Upper lobe of left lung (tissue), 6 donors: ENCODE measurements around the gene ADD3. TPM values are rescaled to one million over a fixed set of nuclear protein-coding genes. Genes with fewer than 3 reads are reported as not detected.

Experiments
- ATAC-seq, 2 donors: fragments of 200-7000 bp; cut with Tn5 transposase; one replicate each; pipeline ENCODE4 v1.9.1; 2022; ENCODE audit warnings: mild to moderate bottlenecking in 2 of 2, moderate library complexity in 2 of 2; ENCODE audit not compliant: low FRiP score in 2 of 2
- DNase-seq, 2 donors: peaks; one replicate each; pipeline ENCODE4 v3.0.0-alpha.2; 2019 to 2020
- H3K27ac ChIP-seq, 4 donors: fragments of 200-600 bp; sonication (generic); one replicate each; pipeline ENCODE4 v1.5.1; 2016 to 2019
- H3K27me3 ChIP-seq, 4 donors: fragments of 200-600 bp; sonication (generic); one replicate each; pipeline ENCODE4 v1.5.1; 2017 to 2019
- H3K36me3 ChIP-seq, 4 donors: fragments of 200-600 bp; sonication (generic); one replicate each; pipeline ENCODE4 v1.5.1; 2016 to 2019
- H3K4me1 ChIP-seq, 4 donors: fragments of 200-600 bp; sonication (generic); one replicate each; pipeline ENCODE4 v1.5.1; 2018 to 2019
- H3K4me3 ChIP-seq, 4 donors: fragments of 200-600 bp; sonication (generic); one replicate each; pipeline ENCODE4 v1.5.1; 2017 to 2019; ENCODE audit warnings: mild to moderate bottlenecking in 2 of 4, moderate library complexity in 1 of 4
- H3K9me3 ChIP-seq, 4 donors: fragments of 200-600 bp; sonication (generic); one replicate each; pipeline ENCODE4 v1.5.1; 2018 to 2019
- EP300 ChIP-seq, 4 donors: sonication (generic); formaldehyde crosslinking; IDR thresholded peaks; one replicate each; pipeline ENCODE4 v1.5.1; 2017; ENCODE audit warnings: antibody characterized with exemption in 4 of 4, control low read depth in 2 of 4
- POLR2A ChIP-seq, 4 donors: fragments of 450-650 bp; IDR thresholded peaks; one replicate each; pipeline ENCODE4 v1.5.1; 2016 to 2017; ENCODE audit warnings: antibody characterized with exemption in 4 of 4, mild to moderate bottlenecking in 2 of 4
- POLR2AphosphoS5 ChIP-seq, 2 donors: sonication (generic); formaldehyde crosslinking; IDR thresholded peaks; one replicate each; pipeline ENCODE4 v1.5.1; 2017; ENCODE audit warnings: antibody characterized with exemption in 2 of 2
- WGBS, 2 donors: methylation state at CpG; one replicate each; pipeline ENCODE4 v1.1.5; 2017 to 2018; 5-methylcytosine and 5-hydroxymethylcytosine counted together
- total RNA-seq, 6 donors: library from RNA; depleted of rRNA in 4 of 6; stranded (reverse); fragments of >200 nt in 4 of 6; gene quantifications; one replicate each; pipeline versions ENCODE4 v1.1.0 to v1.2.1, GENCODE V29; 2016 to 2021
- TF ChIP-seq, protein P1 (sequence below), 6 experiments: fragments of 450-650 bp in 4 of 6; fragments of 200-600 bp in 2 of 6; sonication (generic) in 2 of 6; IDR thresholded peaks; one replicate each; pipeline ENCODE4 v1.5.1; 2016 to 2019; ENCODE audit warnings: antibody characterized with exemption in 6 of 6
- donor health status: DM: no; HTN: no; CAD: no; lungs with moderate emphysema.
- donor health status: DM: no; HTN: yes; CAD: no; lungs with severe emphysema.

The ADD3 gene
- total RNA-seq, 6 donors from 2014 or later: 34.1 to 229 (median 61.0) TPM

DNA sequence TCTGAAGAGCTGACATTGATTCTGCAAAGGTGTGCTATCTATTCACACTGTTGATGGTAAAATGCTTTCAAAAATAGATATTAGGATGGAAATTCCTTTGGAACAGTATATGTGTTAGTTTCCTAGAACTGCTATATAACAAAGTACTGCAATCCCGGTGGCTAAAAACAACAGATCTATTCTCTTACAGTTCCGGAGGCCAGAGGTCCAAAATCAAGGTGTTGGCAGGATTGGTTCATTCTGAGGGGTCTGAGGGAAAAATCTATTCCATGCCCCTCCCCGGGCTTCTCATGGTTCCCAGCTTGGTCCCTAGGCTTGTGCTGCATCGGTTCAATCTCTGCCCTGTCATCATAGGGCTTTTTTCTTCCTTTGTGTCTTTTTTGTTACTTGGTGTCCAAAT, 79.9 kb downstream of the ADD3 start:
- H3K27ac ChIP-seq: no peak overlapping the region
- H3K36me3 ChIP-seq: no peaks in the 10 kb centered on the region
- ATAC-seq (no peak), DNase-seq (no peak)
- no peak overlapping the region for H3K4me3 ChIP-seq
- no peaks in the 10 kb centered on the region for H3K27me3 ChIP-seq
- TF ChIP-seq, protein P1, sequence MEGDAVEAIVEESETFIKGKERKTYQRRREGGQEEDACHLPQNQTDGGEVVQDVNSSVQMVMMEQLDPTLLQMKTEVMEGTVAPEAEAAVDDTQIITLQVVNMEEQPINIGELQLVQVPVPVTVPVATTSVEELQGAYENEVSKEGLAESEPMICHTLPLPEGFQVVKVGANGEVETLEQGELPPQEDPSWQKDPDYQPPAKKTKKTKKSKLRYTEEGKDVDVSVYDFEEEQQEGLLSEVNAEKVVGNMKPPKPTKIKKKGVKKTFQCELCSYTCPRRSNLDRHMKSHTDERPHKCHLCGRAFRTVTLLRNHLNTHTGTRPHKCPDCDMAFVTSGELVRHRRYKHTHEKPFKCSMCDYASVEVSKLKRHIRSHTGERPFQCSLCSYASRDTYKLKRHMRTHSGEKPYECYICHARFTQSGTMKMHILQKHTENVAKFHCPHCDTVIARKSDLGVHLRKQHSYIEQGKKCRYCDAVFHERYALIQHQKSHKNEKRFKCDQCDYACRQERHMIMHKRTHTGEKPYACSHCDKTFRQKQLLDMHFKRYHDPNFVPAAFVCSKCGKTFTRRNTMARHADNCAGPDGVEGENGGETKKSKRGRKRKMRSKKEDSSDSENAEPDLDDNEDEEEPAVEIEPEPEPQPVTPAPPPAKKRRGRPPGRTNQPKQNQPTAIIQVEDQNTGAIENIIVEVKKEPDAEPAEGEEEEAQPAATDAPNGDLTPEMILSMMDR (IDR thresholded peaks at IDR 0.05): no peak
- TF ChIP-seq EP300 (IDR thresholded peaks at IDR 0.05) (no peak), POLR2A (IDR thresholded peaks at IDR 0.05) (no peak), POLR2AphosphoS5 (IDR thresholded peaks at IDR 0.05) (no peak)
- 89 to 92% methylated on average over 4 of the region's 4 CpGs for WGBS, 2 donors
- H3K9me3 ChIP-seq: no peaks in the 10 kb centered on the region
- peaks cover 11 to 29% (median 23%) of the 10 kb centered on the region in 4 donors for H3K4me1 ChIP-seq

DNA sequence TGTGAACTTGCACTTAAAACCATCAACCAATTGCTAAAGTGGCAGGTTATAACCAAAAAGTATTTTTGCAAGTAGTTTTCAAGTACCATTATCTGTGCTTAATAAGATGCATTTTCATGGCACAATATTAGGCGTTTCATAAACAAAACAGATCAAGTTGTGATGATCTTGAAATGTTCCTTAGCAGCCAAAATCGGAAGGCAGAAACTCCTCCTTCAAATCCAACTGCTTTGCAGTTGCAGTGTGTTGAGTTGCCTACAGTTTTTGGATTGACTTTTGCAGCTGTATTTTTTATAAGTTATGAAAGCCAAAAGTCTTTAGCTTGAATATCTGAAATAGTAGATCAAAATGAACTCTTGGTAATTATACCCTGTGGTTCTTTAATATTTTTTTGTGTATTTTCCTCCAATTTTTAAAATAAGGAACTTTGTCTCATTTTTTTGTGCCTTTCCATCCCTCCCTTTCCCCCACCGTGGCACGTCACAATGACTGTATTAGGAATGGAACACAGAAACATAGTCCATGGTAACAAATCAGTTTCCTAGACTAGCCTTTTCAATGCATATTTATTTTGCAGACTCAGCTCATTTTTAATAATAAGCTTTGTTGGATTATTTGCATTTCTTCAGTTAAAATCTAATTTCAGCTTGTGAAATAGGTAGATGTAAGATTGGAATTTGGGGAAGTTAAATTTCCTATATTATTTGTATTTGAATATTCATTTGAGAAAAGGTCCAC, 80.8 kb downstream of the ADD3 start:
- DNase-seq: no peak
- no peak for ATAC-seq
- no peak overlapping the region for H3K27ac ChIP-seq
- H3K36me3 ChIP-seq: no peaks in the 10 kb centered on the region
- no peaks in the 10 kb centered on the region for H3K9me3 ChIP-seq
- H3K27me3 ChIP-seq: no peaks in the 10 kb centered on the region
- no peak overlapping the region for H3K4me3 ChIP-seq
- 61 to 64% methylated on average over 4 of the region's 4 CpGs for WGBS, 2 donors
- H3K4me1 ChIP-seq: peaks cover 9 to 21% (median 16%) of the 10 kb centered on the region in 4 donors
- TF ChIP-seq, protein P1 (IDR thresholded peaks at IDR 0.05): no peak
- no peak for TF ChIP-seq POLR2AphosphoS5 (IDR thresholded peaks at IDR 0.05)
- no peak for TF ChIP-seq EP300 (IDR thresholded peaks at IDR 0.05)
- TF ChIP-seq POLR2A (IDR thresholded peaks at IDR 0.05): no peak

DNA sequence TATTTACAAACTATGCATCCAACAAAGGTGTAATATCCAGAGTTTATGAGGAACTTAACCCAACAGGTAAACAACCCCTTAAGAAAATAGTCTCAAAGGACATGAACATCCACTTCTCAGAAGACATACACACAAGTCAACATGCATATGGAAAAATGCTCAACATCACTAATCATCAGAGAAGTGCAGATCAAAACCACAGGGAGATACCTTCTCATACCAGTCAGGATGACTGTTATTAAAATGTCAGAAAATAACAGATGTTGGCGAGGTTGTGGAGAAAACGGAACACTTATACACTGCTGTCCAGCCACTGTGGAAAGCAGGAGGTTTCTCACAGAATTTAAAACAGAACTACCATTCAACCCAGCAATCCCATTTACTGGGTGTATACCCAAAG, 84.0 kb downstream of the ADD3 start:
- 93 to 98% methylated on average over 2 of the region's 2 CpGs for WGBS, 2 donors
- no peak for ATAC-seq
- H3K4me3 ChIP-seq: no peak overlapping the region

DNA sequence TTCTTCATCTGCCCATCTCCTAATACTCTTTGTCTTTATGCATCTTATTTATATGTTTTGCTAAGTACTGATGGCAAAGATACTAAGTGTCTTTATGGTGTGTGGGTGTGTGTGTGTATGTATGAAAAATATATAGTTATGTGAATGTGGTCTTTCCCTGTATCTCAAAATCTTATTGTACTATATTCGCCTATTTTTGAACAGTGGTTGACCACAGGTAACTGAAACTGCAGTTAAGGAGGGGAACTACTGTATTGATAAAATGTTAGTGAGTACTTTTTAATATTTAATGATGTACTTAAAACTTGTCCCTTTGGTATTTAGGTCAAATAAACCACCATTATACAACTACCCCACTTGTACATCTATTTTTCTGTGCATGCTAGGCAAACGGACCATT, 85.9 kb downstream of the ADD3 start:
- DNase-seq (no peak), ATAC-seq (no peak)
- no peaks in the 10 kb centered on the region for H3K27me3 ChIP-seq
- H3K9me3 ChIP-seq: no peaks in the 10 kb centered on the region
- H3K4me3 ChIP-seq: no peak overlapping the region
- no peak overlapping the region for H3K27ac ChIP-seq
- WGBS, 2 donors: 75 to 87% methylated on average over 2 of the region's 2 CpGs
- peaks cover 4 to 10% (median 9%) of the 10 kb centered on the region in 4 donors for H3K4me1 ChIP-seq
- TF ChIP-seq POLR2AphosphoS5 (IDR thresholded peaks at IDR 0.05) (no peak), EP300 (IDR thresholded peaks at IDR 0.05) (no peak), POLR2A (IDR thresholded peaks at IDR 0.05) (no peak)
- TF ChIP-seq, protein P1 (IDR thresholded peaks at IDR 0.05): no peak
- no peaks in the 10 kb centered on the region for H3K36me3 ChIP-seq

More for the DNA sequence above, 84.0 kb downstream of the ADD3 start:
- Histone ChIP-seq H3K27me3 (no peaks in the 10 kb centered on the region), H3K36me3 (no peaks in the 10 kb centered on the region), H3K9me3 (no peaks in the 10 kb centered on the region), H3K27ac (no peak overlapping the region), H3K4me1 (peaks cover 4 to 11% (median 9%) of the 10 kb centered on the region in 4 donors)
- no peak for DNase-seq
- TF ChIP-seq EP300 (IDR thresholded peaks at IDR 0.05): no peak
- no peak for TF ChIP-seq POLR2AphosphoS5 (IDR thresholded peaks at IDR 0.05)
- TF ChIP-seq, protein P1 (IDR thresholded peaks at IDR 0.05): no peak
- no peak for TF ChIP-seq POLR2A (IDR thresholded peaks at IDR 0.05)

- Histone ChIP-seq H3K36me3 (no peaks in the 10 kb centered on the region), H3K27me3 (no peaks in the 10 kb centered on the region), H3K4me1 (peaks cover 3 to 9% (median 6%) of the 10 kb centered on the region in 4 donors), H3K9me3 (no peaks in the 10 kb centered on the region), H3K27ac (no peak overlapping the region), H3K4me3 (no peak overlapping the region)
- ATAC-seq (no peak), DNase-seq (no peak)
- TF ChIP-seq, protein P1 (IDR thresholded peaks at IDR 0.05): no peak
- TF ChIP-seq EP300 (IDR thresholded peaks at IDR 0.05): no peak
- 84 to 95% methylated on average over 2 of the region's 2 CpGs for WGBS, 2 donors
Measured at GRCh38 chr10:110094786-110095185, 87.0 kb downstream of the ADD3 start.
